Medulla oblongata (tissue), 1 donor: Measurements from ENCODE around the gene AARS2.

ENCODE experiments used
- DNase-seq: peaks from one replicate; pipeline ENCODE4 v3.0.0-alpha.2; 2015; ENCODE audit errors: extremely low spot score

AARS2 gene

GRCh38 chr6:44300292-44300823 lies 12.8 kb downstream of the AARS2 start:
- no peak for DNase-seq

- DNase-seq = no peak
These were observed 14.3 kb downstream of the AARS2 start for GRCh38 chr6:44298864-44299263.

DNA sequence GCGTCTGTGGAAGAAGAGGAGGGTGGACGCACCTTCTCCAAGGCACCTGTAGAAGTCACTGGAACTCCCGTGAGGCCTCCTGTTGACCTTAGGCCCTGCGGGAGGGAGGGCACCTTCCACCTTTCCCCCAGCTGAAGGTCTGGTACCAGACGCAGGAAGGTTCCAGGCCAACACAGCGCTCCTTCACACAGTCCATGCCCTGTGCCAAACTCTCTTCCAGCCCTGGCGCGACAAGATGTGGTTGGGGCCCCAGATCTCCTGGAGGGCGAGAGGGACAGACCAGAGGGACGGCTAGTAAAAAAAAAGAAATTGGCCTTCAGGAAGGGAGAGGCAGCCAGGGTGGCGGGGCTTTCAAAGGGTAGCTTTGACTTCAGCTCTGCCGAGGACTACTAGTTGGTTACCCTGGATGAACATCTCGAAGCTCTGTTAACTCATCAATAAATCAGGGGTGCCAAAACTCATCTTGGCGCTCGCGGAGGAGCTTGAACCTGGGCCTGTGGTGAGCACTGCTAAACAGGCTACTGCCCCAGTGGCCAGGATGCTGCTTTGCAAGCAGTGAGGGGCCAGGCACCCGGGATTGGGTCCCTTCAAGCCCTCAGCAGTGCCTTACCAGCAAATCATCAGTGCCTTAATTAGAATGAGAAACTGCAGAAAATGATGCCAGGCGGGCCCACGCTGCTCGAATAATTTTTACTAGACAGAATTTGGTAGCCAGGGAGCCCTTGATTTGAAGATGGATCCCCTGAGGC lies 14.9 kb downstream of the AARS2 start:
- DNase-seq = no peak

GRCh38 chr6:44297063-44298038 lies 15.8 kb downstream of the AARS2 start:
- peak; percentile 20 for DNase-seq

DNA sequence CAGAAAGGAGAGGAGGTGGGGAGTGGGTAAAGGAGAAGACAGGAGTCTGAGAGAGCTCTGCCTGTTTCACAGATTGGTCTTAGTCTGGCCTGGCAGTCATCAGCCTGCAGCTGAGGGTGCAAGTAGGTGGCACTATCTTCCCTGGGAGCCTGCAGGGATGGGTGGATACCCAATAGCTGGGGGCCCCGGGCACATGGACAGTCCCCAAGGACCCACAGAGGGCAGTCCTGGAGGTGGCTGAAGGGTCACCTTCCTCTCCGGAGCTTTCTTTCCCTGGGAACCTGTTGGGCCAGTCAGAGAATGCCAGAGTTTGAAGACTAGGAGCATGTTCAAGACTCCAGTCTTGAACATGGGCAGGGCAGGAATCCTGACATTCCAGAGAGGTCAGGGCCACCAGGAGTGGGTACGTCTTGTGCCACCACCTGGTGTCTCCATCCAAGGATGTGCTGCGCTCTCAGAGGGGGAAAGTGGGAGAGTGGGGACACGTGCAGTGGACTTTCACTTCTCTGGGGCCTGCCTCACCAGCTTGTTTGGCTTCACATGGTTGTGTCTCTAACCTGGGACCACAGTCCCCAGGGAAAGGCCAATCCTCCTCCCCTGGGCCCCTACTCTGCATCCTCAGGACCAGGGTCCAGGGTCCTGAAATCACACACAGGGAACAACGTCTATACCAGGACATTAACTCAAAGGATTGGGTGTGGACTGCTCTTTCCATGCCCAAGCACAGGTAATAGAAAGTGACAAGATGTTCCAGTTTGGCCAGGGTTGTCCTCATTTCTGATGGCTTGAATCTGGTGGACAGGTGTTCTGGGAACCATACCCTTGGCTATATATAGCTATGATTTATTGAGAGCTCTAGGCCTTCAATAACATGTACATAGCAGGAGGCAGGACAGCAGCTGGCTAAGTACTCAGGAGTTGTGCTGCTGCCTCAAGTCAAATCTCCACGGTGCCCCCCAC lies 18.0 kb downstream of the AARS2 start:
- DNase-seq = no peak

DNA sequence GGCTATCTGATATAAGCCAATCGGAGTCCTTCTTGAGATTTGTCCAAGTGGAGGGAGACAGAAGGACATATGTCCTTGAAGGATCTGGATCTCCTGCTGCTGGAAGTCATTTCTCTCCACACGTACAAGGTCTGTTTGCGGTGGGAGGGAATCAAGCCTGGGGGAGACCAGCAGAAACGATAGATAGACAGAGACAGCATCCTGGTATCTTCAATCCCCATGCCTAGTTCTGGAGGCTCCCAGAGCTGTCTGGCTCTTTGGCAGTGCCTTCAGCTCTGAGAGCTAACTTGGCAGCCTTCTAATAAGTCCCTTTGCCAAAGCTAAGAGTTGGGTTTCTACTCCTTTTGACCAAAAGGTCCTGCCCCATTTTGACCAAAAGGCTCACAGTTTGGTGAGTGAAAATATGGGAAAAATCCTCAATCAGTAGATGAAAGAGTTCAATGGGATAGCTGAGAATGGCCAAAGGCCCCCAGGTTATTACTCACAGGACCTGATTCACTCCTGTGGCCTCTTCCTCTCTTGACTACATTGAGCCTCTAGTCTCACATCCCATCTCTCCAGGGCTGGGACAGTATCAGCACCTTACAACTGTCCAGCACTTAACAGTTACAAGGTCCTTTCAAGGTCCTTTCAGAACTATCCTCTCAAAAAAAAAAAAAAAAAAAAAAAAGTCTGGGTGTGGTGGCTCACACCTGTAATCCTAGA lies 20.3 kb downstream of the AARS2 start:
- DNase-seq = no peak

- DNase-seq = no peak
These were observed 21.3 kb downstream of the AARS2 start for GRCh38 chr6:44291841-44292240.

DNA sequence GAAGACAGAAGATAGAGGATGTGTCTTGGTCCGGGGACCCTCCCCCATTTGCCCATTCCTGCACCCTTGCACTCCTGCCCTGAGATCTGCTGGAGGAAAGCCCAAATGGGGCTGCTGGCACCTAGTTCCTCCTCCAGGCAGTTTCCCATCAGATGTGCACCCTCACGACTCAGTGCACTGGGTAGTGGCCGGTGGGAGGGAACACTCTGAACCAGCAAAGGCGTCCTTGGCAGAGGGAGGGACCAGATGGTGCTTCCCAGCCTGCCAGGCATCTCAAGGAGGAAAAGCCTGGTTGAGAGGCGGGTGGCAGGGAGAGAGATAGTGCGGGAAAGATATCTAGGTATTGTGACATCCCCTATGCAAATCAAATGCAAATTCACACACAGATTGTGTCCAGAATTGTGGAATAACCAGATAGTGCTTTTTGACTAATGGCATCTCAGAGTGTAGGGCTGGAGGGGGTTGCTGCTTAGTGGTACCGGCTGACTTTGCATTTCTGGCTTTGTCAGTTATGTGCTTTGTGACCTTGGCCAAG lies 23.4 kb downstream of the AARS2 start:
- no peak for DNase-seq

- no peak for DNase-seq
These were observed 26.4 kb downstream of the AARS2 start for GRCh38 chr6:44286747-44287146.

DNA sequence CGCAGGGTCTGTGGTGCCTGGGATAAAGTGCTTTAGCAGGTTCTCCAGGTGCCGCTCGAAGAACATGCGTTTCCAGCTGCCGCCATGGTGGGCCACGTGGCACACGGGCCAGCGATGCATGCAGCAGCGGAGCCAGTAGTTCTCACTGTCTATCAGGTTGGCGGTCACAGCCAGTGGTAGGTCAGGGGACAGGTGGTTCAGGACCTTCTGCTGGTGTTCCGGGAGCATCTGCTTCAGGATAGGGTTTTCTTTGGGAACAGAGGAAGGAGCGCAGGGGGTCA lies 26.9 kb downstream of the AARS2 start:
- DNase-seq = no peak

- DNase-seq = no peak
These were observed 27.4 kb downstream of the AARS2 start for GRCh38 chr6:44285552-44286284.

DNA sequence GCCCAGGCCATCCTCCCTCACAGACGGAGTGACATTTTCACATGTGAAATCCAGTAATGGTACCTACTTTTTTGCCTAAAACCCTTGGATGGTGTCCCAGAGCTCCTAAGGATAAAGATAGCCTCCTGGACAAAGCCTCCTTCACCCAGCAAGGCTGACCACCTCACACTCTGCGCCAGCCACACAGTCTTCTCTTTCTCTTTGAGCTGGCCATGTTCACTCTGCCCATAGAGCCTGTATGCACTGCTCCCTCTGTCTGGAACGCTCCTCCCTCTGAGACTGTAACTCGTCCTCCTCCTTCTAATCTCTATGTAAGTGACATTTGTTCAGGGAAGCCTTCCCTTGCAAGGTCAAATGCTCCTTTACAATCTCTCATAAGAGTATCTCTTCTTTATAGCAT lies 28.3 kb downstream of the AARS2 start:
- no peak for DNase-seq

- peak; percentile 61 for DNase-seq
These were observed 29.0 kb downstream of the AARS2 start for GRCh38 chr6:44284121-44284520.

- no peak for DNase-seq
These were observed 34.1 kb downstream of the AARS2 start for GRCh38 chr6:44278774-44279697.

DNA sequence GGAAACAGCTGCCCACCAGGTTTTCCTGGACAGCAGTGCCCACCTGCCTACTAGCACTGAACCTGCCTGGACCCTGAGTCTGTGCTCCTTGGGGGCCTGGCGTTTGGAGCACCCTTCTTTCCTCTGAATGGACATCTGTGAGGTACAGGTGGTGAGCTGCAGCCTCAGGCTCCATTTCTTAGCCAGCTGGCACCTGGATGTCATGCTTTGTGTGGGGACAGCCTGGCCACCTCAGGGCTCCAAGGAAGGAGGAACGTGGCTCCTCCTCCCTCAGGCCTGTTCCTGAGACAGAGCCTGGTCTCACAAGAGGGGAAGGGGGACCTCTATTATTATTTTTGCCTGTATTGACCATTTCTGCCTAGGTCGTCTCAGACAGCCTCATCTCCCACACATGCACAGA lies 34.8 kb downstream of the AARS2 start:
- DNase-seq = no peak

- no peak for DNase-seq
These were observed 35.4 kb downstream of the AARS2 start for GRCh38 chr6:44277763-44278162.

DNA sequence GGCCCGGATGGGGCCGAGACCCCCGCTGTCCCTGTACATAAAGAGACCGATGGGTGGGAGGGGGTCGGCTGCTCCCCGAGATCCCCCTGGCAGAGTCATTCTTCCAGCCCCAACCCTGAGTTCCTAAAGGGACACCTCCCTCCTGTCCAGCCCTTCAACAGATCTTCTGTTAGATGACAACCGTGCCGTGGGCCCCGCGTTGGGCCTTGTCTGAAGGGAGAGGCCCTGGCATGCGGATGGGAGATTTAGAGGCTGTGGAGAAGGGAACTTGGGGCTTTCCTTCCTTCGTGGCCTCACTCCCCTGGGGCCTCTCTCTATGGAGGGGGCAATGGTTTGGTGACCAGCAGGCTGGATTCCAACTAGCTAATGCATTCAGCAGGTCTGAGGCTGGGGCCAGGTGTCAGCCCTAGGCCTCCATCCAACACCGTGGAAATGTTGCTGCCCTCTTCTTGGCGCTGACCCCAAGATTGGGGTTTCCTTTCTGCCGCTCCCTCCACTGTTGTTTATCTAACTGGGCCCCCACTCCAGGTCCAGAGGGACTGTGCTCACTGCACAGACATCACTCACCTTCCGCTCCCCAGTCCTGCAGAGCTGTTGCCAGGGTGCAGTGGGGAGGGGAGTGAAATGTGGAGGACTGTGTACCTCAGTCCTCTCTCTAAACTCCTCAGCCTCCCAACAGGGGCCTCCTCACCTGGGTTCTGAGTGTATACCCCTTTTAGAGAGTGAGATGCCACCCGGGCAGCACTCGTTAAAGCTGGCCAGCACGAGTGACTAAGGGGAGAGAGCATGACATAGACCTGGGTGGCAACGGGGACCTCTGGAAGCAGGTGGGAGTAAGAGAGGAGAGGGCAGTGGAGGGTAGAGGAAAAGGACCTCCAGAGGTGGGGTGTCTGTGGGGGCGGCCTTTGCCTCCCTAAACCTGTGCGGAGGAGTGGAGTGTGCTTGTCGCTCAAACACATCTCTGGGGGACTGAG lies 36.2 kb downstream of the AARS2 start:
- DNase-seq = no peak
